HepG2 (cell line): ENCODE measurements around the gene RPS6KA5. TPM values are rescaled to one million over a fixed set of nuclear protein-coding genes. Genes with fewer than 3 reads are reported as not detected.

Source experiments
- ATAC-seq: fragments of 200-7000 bp; cut with Tn5 transposase; 3 replicates; pipeline ENCODE4 v1.9.1; 2020; ENCODE audit warnings: mild to moderate bottlenecking, moderate library complexity
- BruUV-seq: library from RNA; stranded (reverse); fragments of 400-500 nt; replicated peaks from 2 replicates; lab custom pipeline; 2021; lab: Mats Ljungman, UMichigan
- CTCF ChIA-PET: fragments of 300-600 bp; formaldehyde crosslinking; extraction: SDS; loops from one replicate; lab custom pipeline; 2021; ENCODE audit warnings: low total read pairs, inconsistent platforms, low intra/inter-chr PET ratio; lab: Yijun Ruan, JAX
- POLR2A ChIA-PET: fragments of 350-600 bp; sonication (Branson Sonifier 250); formaldehyde crosslinking; loops from one replicate; lab custom pipeline; 2020; ENCODE audit warnings: antibody characterized with exemption, inconsistent platforms; lab: Yijun Ruan, JAX
- DNase-seq: peaks from one replicate; pipeline ENCODE4 v3.0.0-alpha.2; 2015; ENCODE audit warnings: low spot score
- FAIRE-seq: peaks from 3 replicates; lab custom pipeline; 2011; peaks lifted over from hg19 to GRCh38; lab: Jason Lieb, UNC
- H2AFZ ChIP-seq: one replicate; pipeline ENCODE4 v1.6.1; 2011; ENCODE audit warnings: low read length, inconsistent platforms
- H3K27ac ChIP-seq: fragments of 300-600 bp; 3 replicates; pipeline ENCODE4 v1.8.0; 2011; ENCODE audit warnings: mixed run types, mild to moderate bottlenecking, mixed read lengths, low read length, inconsistent platforms; ENCODE audit not compliant: insufficient read depth; ENCODE audit errors: extremely low read length
- H3K27me3 ChIP-seq, 2 experiments: fragments of 200-600 bp in 1 of 2; 2 replicates in 1 of 2; 3 replicates in 1 of 2; pipeline versions ENCODE4 v1.6.0 to v1.8.0; 2011; ENCODE audit warnings: low read length in 2 of 2, mild to moderate bottlenecking in 2 of 2, moderate library complexity in 2 of 2, inconsistent platforms in 1 of 2; ENCODE audit not compliant: insufficient read depth in 2 of 2, control insufficient read depth in 1 of 2
- H3K36me3 ChIP-seq, 2 experiments: fragments of 200-600 bp in 1 of 2; replicated peaks in 1 of 2; 2 replicates in 1 of 2; 3 replicates in 1 of 2; pipeline versions ENCODE4 v1.5.1 to v1.8.0; 2011; ENCODE audit warnings: low read length in 2 of 2, inconsistent platforms in 1 of 2; ENCODE audit not compliant: insufficient read depth in 2 of 2, control insufficient read depth in 1 of 2
- H3K4me1 ChIP-seq: 2 replicates; pipeline ENCODE4 v1.5.1; 2012; ENCODE audit warnings: low read length, inconsistent platforms; ENCODE audit not compliant: insufficient read depth
- H3K4me2 ChIP-seq: 2 replicates; pipeline ENCODE4 v1.6.0; 2011; ENCODE audit warnings: low read depth, low read length, inconsistent platforms
- H3K4me3 ChIP-seq, 3 experiments: fragments of 200-600 bp in 1 of 3; sonication (generic), shearing (Covaris generic) in 1 of 3; replicated peaks in 1 of 3; 2 replicates each; pipeline ENCODE4 v1.5.1; 2011 to 2016; ENCODE audit warnings: low read length in 3 of 3, inconsistent platforms in 2 of 3, low read depth in 2 of 3, mild to moderate bottlenecking in 2 of 3, control low read depth in 1 of 3, mixed read lengths in 1 of 3; ENCODE audit not compliant: insufficient read depth in 1 of 3
- H3K79me2 ChIP-seq: one replicate; pipeline ENCODE4 v1.6.1; 2011; ENCODE audit warnings: low read length, inconsistent platforms; ENCODE audit not compliant: insufficient read depth
- H3K9ac ChIP-seq: 2 replicates; pipeline ENCODE4 v1.6.0; 2011; ENCODE audit warnings: mild to moderate bottlenecking, low read depth, low read length, inconsistent platforms; ENCODE audit not compliant: insufficient read depth
- H3K9me3 ChIP-seq: 2 replicates; pipeline ENCODE4 v1.5.1; 2012; ENCODE audit warnings: mild to moderate bottlenecking, low read length
- H4K20me1 ChIP-seq: 2 replicates; pipeline ENCODE4 v1.6.0; 2011; ENCODE audit warnings: inconsistent platforms, mild to moderate bottlenecking, low read length, moderate library complexity; ENCODE audit not compliant: insufficient read depth
- CBX1 ChIP-seq: IDR thresholded peaks from one replicate; pipeline ENCODE4 v1.6.1; 2016; ENCODE audit warnings: antibody characterized with exemption, low read depth
- NR2F1 ChIP-seq, 2 experiments: fragments of 450-650 bp in 1 of 2; formaldehyde crosslinking in 1 of 2; IDR thresholded peaks; 2 replicates each; pipeline versions ENCODE4 v1.5.0 to v1.6.1; 2016 to 2020; ENCODE audit warnings: mild to moderate bottlenecking in 1 of 2, missing compliant biosample characterization in 1 of 2, missing genetic modification reagents in 1 of 2, moderate library complexity in 1 of 2
- TCF7L2 ChIP-seq: IDR thresholded peaks from 2 replicates; pipeline ENCODE4 v1.6.1; 2011; ENCODE audit warnings: mild to moderate bottlenecking, low read depth, low read length, moderate library complexity
- ZNF101 ChIP-seq: sonication (generic); formaldehyde crosslinking; IDR thresholded peaks from 2 replicates; pipeline ENCODE4 v1.4.0; 2020; ENCODE audit warnings: mild to moderate bottlenecking, low read depth, missing genetic modification reagents, borderline replicate concordance
- ZNF12 ChIP-seq: sonication (generic); formaldehyde crosslinking; IDR thresholded peaks from 2 replicates; pipeline ENCODE4 v1.5.0; 2020; ENCODE audit warnings: missing genetic modification reagents
- ZNF160 ChIP-seq: sonication (generic); formaldehyde crosslinking; IDR thresholded peaks from 2 replicates; pipeline ENCODE4 v1.8.0; 2022; ENCODE audit warnings: mild to moderate bottlenecking, inconsistent platforms, missing genetic modification reagents
- ZNF839 ChIP-seq: sonication (generic); formaldehyde crosslinking; IDR thresholded peaks from 2 replicates; pipeline ENCODE4 v1.4.0; 2020; ENCODE audit warnings: missing genetic modification reagents, mild to moderate bottlenecking, borderline replicate concordance
- WGBS: methylation state at CpG from one replicate; pipeline ENCODE4 v1.1.6; 2017; ENCODE audit warnings: low lambda C conversion rate; 5-methylcytosine and 5-hydroxymethylcytosine counted together
- in situ Hi-C: cut with HindIII; loops from 2 replicates; pipeline ENCODE4 v1.10.0; 2017; ENCODE audit warnings: low pct_unique_long_range_greater_than_20kb; ENCODE audit not compliant: extremely low pct_ligation_motif_present
- intact Hi-C: fragments of 100-400 bp; cut with micrococcal nuclease; formaldehyde crosslinking; loops from one replicate; pipeline ENCODE4 v1.10.0; 2022; ENCODE audit not compliant: unreplicated experiment
- polyA plus RNA-seq, 8 experiments: library from polyadenylated mRNA; depleted of rRNA in 3 of 8; stranded (reverse) in 7 of 8; unstranded in 1 of 8; fragments of >200 nt; fragmentation: Illumina TruSeq in 4 of 8; extraction: Trizol in 4 of 8; gene quantifications; 2 replicates each; pipeline versions ENCODE4 v1.2.1 to v1.2.3, GENCODE V29; 2011 to 2016; ENCODE audit warnings: low read depth in 4 of 8, missing spikeins in 1 of 8, mixed read lengths in 1 of 8; ENCODE audit not compliant: insufficient read depth in 1 of 8
- total RNA-seq, 5 experiments: library from RNA; depleted of rRNA; stranded (reverse); fragments of >200 nt; fragmentation: Illumina TruSeq; extraction: Trizol; gene quantifications; 2 replicates each; pipeline ENCODE4 v1.2.3, GENCODE V29; 2016; ENCODE audit warnings: low read depth in 1 of 5
- TF ChIP-seq, protein P1 (sequence below): IDR thresholded peaks from 2 replicates; pipeline ENCODE4 v1.4.0; 2020; ENCODE audit warnings: mild to moderate bottlenecking, missing genetic modification reagents
- TF ChIP-seq, protein P2 (sequence below): sonication (generic); formaldehyde crosslinking; IDR thresholded peaks from 2 replicates; pipeline ENCODE4 v1.5.0; 2020; ENCODE audit warnings: missing genetic modification reagents
- TF ChIP-seq, protein P3 (sequence below): sonication (generic); formaldehyde crosslinking; IDR thresholded peaks from 2 replicates; pipeline ENCODE4 v1.5.0; 2020; ENCODE audit warnings: missing genetic modification reagents
- TF ChIP-seq, protein P4 (sequence below): IDR thresholded peaks from 2 replicates; pipeline ENCODE4 v1.6.1; 2016; ENCODE audit warnings: low read depth, control low read depth

RPS6KA5 gene
- total and polyA plus RNA-seq, 2 of the 13 experiments (the other 11 are each of a cell fraction or from before 2014, with no cell fraction given) = 0.50 to 0.58 TPM

DNA sequence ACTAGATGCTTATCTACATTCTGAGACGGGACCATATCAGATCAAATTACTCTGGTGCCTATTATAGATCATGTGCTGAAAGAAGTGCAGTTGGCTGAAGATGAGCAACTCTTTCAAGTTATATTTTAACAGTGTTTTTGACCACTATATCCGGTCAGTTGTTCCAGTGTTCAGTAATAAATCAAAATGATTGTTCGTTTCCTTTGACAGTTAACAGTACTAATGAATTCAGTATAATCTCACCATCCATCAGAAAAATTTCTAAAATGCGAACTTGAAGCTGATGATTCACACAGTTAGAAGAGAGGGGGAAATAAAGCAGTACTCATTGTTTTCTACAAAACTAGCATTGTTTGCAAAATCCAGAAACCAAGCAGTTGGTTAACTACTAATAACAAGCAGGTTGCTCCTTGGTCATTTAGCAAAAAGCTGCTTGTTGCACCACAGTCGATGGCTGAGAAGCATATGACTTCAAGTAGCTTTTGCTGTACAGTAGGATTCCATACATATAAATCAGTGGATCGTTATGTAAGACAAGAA, 2.3 kb downstream of the RPS6KA5 start:
- no peak overlapping the region for H3K4me3 ChIP-seq
- H2AFZ ChIP-seq = no peak overlapping the region
- H3K9me3 ChIP-seq = no peaks in the 10 kb centered on the region
- H3K27ac ChIP-seq = no peak overlapping the region
- no peak for DNase-seq
- no peak for FAIRE-seq
- ATAC-seq = no peak
- intact Hi-C loops (no loop called here), in situ Hi-C loops (no loop called here)
- no peak overlapping the region for H3K9ac ChIP-seq
- no peaks in the 10 kb centered on the region for H4K20me1 ChIP-seq
- no peaks in the 10 kb centered on the region for H3K36me3 ChIP-seq
- CTCF ChIA-PET = no interaction called here
- no peaks in the 10 kb centered on the region for H3K27me3 ChIP-seq
- H3K79me2 ChIP-seq = no peaks in the 10 kb centered on the region
- WGBS = 43% methylated on average over 6 of the region's 6 CpGs
- BruUV-seq = TSS peak; percentile 43
- H3K4me1 ChIP-seq = peaks cover 33% of the 10 kb centered on the region
- H3K4me2 ChIP-seq = no peak overlapping the region
- POLR2A ChIA-PET = interaction anchor here (0.6 kb wide), 1 partner anchor 976 kb away, joined by 3 read pairs; no protein-coding TSS in a partner anchor
- TF ChIP-seq ZNF101 (no peak), ZNF160 (CRISPR knock-in tag) (no peak), NR2F1 (CRISPR knock-in tag; IDR thresholded peaks at IDR 0.05) (no peak), ZNF12 (CRISPR knock-in tag) (no peak), TCF7L2 (no peak), ZNF839 (CRISPR knock-in tag) (no peak), CBX1 (no peak)
- TF ChIP-seq, protein P1, sequence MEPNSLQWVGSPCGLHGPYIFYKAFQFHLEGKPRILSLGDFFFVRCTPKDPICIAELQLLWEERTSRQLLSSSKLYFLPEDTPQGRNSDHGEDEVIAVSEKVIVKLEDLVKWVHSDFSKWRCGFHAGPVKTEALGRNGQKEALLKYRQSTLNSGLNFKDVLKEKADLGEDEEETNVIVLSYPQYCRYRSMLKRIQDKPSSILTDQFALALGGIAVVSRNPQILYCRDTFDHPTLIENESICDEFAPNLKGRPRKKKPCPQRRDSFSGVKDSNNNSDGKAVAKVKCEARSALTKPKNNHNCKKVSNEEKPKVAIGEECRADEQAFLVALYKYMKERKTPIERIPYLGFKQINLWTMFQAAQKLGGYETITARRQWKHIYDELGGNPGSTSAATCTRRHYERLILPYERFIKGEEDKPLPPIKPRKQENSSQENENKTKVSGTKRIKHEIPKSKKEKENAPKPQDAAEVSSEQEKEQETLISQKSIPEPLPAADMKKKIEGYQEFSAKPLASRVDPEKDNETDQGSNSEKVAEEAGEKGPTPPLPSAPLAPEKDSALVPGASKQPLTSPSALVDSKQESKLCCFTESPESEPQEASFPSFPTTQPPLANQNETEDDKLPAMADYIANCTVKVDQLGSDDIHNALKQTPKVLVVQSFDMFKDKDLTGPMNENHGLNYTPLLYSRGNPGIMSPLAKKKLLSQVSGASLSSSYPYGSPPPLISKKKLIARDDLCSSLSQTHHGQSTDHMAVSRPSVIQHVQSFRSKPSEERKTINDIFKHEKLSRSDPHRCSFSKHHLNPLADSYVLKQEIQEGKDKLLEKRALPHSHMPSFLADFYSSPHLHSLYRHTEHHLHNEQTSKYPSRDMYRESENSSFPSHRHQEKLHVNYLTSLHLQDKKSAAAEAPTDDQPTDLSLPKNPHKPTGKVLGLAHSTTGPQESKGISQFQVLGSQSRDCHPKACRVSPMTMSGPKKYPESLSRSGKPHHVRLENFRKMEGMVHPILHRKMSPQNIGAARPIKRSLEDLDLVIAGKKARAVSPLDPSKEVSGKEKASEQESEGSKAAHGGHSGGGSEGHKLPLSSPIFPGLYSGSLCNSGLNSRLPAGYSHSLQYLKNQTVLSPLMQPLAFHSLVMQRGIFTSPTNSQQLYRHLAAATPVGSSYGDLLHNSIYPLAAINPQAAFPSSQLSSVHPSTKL = no peak
- TF ChIP-seq, protein P2, sequence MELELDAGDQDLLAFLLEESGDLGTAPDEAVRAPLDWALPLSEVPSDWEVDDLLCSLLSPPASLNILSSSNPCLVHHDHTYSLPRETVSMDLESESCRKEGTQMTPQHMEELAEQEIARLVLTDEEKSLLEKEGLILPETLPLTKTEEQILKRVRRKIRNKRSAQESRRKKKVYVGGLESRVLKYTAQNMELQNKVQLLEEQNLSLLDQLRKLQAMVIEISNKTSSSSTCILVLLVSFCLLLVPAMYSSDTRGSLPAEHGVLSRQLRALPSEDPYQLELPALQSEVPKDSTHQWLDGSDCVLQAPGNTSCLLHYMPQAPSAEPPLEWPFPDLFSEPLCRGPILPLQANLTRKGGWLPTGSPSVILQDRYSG (CRISPR knock-in tag) = no peak
- TF ChIP-seq, protein P3, sequence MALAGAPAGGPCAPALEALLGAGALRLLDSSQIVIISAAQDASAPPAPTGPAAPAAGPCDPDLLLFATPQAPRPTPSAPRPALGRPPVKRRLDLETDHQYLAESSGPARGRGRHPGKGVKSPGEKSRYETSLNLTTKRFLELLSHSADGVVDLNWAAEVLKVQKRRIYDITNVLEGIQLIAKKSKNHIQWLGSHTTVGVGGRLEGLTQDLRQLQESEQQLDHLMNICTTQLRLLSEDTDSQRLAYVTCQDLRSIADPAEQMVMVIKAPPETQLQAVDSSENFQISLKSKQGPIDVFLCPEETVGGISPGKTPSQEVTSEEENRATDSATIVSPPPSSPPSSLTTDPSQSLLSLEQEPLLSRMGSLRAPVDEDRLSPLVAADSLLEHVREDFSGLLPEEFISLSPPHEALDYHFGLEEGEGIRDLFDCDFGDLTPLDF = no peak
- TF ChIP-seq, protein P4, sequence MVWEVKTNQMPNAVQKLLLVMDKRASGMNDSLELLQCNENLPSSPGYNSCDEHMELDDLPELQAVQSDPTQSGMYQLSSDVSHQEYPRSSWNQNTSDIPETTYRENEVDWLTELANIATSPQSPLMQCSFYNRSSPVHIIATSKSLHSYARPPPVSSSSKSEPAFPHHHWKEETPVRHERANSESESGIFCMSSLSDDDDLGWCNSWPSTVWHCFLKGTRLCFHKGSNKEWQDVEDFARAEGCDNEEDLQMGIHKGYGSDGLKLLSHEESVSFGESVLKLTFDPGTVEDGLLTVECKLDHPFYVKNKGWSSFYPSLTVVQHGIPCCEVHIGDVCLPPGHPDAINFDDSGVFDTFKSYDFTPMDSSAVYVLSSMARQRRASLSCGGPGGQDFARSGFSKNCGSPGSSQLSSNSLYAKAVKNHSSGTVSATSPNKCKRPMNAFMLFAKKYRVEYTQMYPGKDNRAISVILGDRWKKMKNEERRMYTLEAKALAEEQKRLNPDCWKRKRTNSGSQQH (CRISPR knock-in tag) = no peak
